ENCODE results near the gene NKPD1. TPM values are rescaled to one million over a fixed set of nuclear protein-coding genes. Genes with fewer than 3 reads are reported as not detected.

Gene NKPD1
- polyA plus RNA-seq (2012; rRNA removed): 0.06 and 0.12 TPM in 2 replicates
- 0.03 and 0.04 TPM in 2 replicates for polyA plus RNA-seq (2012; cell fraction: cytosol; rRNA removed)
- 0.97 and 1.9 TPM in 2 replicates for polyA plus RNA-seq (2012; cell fraction: nucleus; rRNA removed)

DNA sequence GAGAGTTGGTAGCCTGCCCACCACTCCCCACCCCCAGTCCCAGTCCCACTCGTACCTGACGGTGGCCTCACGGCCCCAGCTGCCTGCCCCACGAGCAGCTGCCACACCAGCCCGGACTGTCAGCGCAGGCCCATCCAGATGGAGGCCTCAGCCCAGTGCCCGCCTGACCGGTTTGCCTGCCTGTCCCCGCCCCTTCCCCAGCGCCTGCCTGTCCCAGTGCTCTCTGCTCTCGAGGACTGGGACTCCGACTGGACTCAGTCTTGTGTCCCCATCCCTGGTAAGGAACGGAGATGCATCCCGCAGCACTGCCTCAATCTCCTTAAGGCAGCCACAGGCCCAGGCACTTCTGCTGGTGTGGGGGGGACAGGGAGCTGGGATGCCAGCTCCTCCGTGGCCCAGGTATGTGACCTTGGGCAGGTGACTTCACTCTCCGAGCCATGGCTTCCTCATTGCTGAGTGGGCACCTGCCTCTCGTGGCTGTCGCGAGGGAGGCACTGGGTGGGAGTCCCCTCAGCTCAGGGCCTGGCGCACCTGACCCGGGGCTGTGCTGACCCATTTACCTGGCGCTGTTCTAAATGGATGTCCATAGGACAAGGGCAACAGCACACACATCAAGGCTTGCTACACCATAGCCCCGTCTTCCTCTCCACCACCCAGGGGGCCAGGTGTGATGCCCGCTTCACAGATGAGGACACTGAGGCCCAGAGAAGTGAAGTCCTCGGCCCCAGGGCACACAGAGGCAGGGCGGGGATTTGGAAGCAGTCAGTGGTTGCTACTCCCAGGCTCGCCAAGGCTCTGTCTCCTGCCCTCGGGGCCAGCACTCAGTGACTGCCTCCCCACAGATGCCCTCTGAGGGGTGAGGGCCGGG, at the start of gene NKPD1:
Gene NKPD1, minus strand, starts transcription at position 113 of the 868 bp plus-strand sequence. CDS start 832 bp downstream, outside the sequence.
- 45% methylated on average over 13 of the region's 29 CpGs for WGBS (ENCODE audit: low lambda C conversion rate)
- H3K4me1 ChIP-seq (ENCODE audit: control insufficient read depth in 1 of 2, insufficient read depth in 2 of 2, low read depth in 1 of 2, low read length in 1 of 2): peaks cover 0 to 9% of the 10 kb centered on the region in 2 experiments; a peak in 1 of 4 replicates
- H3K9ac ChIP-seq: no peak within 1 kb of the TSS
- POLR2A ChIA-PET: no interaction called here
- H3K27ac ChIP-seq (ENCODE audit: low read depth in 2 of 2, low read length in 1 of 2): no peak within 1 kb of the TSS
- no peaks in the 10 kb centered on the region for H3F3A ChIP-seq (replicated peaks; ENCODE audit: insufficient read depth)
- H3K36me3 ChIP-seq (replicated peaks in 1 of 2; ENCODE audit: control insufficient read depth in 1 of 2, insufficient read depth in 2 of 2, low read length in 1 of 2): no peaks in the 10 kb centered on the region
- TF ChIP-seq FOSL2 (IDR thresholded peaks at IDR 0.05; ENCODE audit: borderline replicate concordance, low read depth): no peak
- no peak within 1 kb of the TSS for H2AFZ ChIP-seq (ENCODE audit: low read depth)
- H4K20me1 ChIP-seq (ENCODE audit: insufficient read depth): no peaks in the 10 kb centered on the region
- H3K4me2 ChIP-seq: no peak within 1 kb of the TSS
- H3K9me3 ChIP-seq: no peaks in the 10 kb centered on the region
- no peak within 1 kb of the TSS for H3K4me3 ChIP-seq (ENCODE audit: low read depth in 2 of 2, low read length in 1 of 2)
- no peaks in the 10 kb centered on the region for H3K79me2 ChIP-seq (ENCODE audit: insufficient read depth)
- no peaks in the 10 kb centered on the region for H3K9me2 ChIP-seq
- no peaks in the 10 kb centered on the region for H3K27me3 ChIP-seq (ENCODE audit: insufficient read depth)
- CTCF ChIA-PET: interaction anchor here (1.2 to 3.7 kb wide), 5 partner anchors 18 to 177 kb away, joined by 3 to 16 read pairs (median 3); no protein-coding TSS in a partner anchor
- no peak for DNase-seq

DNA sequence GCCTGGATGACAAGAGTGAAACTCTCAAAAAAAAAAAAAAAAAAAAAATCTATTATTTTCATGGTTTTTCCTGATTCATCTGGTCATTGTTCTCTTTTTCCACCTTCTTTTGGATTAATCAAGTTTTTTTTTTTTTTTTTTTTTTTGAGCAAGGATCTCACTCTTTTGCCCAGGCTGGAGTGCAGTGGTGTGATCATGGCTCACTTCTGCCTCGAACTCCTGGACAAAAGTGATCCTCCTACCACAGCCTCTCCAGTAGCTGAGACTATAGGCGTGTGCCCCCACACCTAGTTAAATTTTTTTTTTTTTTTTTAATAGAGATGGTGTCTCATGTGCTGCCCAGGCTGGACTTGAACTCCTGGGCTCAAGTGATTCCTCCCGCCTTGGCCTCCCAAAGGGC, 45.5 kb upstream of the NKPD1 start:
- TF ChIP-seq EP300 (IDR thresholded peaks at IDR 0.05; ENCODE audit: borderline replicate concordance in 1 of 2, low read depth in 1 of 2, low read length in 1 of 2) (no peak), YY1 (IDR thresholded peaks at IDR 0.05; ENCODE audit: low read depth) (no peak), GATA2 (CRISPR knock-in tag; IDR thresholded peaks at IDR 0.05) (no peak), RFX5 (IDR thresholded peaks at IDR 0.05; ENCODE audit: low read length) (no peak), FOSL2 (IDR thresholded peaks at IDR 0.05; ENCODE audit: borderline replicate concordance, low read depth) (no peak), FOXM1 (IDR thresholded peaks at IDR 0.05; ENCODE audit: low read depth) (no peak), IRF3 (IDR thresholded peaks at IDR 0.05; ENCODE audit: low read depth, low read length) (no peak), MXI1 (IDR thresholded peaks at IDR 0.05; ENCODE audit: low read depth, low read length) (no peak), SIN3A (IDR thresholded peaks at IDR 0.05; ENCODE audit: borderline replicate concordance, low read depth, low read length) (no peak), TEAD4 (IDR thresholded peaks at IDR 0.05; ENCODE audit: borderline replicate concordance, insufficient read depth) (no peak), PBX3 (IDR thresholded peaks at IDR 0.05) (no peak)
- TF ChIP-seq, protein P1, sequence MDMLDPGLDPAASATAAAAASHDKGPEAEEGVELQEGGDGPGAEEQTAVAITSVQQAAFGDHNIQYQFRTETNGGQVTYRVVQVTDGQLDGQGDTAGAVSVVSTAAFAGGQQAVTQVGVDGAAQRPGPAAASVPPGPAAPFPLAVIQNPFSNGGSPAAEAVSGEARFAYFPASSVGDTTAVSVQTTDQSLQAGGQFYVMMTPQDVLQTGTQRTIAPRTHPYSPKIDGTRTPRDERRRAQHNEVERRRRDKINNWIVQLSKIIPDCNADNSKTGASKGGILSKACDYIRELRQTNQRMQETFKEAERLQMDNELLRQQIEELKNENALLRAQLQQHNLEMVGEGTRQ (IDR thresholded peaks at IDR 0.05; ENCODE audit: borderline replicate concordance, low read depth, low read length): no peak
- TF ChIP-seq, protein P2, sequence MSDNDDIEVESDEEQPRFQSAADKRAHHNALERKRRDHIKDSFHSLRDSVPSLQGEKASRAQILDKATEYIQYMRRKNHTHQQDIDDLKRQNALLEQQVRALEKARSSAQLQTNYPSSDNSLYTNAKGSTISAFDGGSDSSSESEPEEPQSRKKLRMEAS (IDR thresholded peaks at IDR 0.05; ENCODE audit: low read depth): no peak
- TF ChIP-seq, protein P3, sequence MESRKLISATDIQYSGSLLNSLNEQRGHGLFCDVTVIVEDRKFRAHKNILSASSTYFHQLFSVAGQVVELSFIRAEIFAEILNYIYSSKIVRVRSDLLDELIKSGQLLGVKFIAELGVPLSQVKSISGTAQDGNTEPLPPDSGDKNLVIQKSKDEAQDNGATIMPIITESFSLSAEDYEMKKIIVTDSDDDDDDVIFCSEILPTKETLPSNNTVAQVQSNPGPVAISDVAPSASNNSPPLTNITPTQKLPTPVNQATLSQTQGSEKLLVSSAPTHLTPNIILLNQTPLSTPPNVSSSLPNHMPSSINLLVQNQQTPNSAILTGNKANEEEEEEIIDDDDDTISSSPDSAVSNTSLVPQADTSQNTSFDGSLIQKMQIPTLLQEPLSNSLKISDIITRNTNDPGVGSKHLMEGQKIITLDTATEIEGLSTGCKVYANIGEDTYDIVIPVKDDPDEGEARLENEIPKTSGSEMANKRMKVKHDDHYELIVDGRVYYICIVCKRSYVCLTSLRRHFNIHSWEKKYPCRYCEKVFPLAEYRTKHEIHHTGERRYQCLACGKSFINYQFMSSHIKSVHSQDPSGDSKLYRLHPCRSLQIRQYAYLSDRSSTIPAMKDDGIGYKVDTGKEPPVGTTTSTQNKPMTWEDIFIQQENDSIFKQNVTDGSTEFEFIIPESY (IDR thresholded peaks at IDR 0.05; ENCODE audit: borderline replicate concordance, low read depth): no peak
- TF ChIP-seq, protein P4, sequence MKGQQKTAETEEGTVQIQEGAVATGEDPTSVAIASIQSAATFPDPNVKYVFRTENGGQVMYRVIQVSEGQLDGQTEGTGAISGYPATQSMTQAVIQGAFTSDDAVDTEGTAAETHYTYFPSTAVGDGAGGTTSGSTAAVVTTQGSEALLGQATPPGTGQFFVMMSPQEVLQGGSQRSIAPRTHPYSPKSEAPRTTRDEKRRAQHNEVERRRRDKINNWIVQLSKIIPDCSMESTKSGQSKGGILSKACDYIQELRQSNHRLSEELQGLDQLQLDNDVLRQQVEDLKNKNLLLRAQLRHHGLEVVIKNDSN (IDR thresholded peaks at IDR 0.05; ENCODE audit: borderline replicate concordance, low read depth): no peak
- TF ChIP-seq, protein P5, sequence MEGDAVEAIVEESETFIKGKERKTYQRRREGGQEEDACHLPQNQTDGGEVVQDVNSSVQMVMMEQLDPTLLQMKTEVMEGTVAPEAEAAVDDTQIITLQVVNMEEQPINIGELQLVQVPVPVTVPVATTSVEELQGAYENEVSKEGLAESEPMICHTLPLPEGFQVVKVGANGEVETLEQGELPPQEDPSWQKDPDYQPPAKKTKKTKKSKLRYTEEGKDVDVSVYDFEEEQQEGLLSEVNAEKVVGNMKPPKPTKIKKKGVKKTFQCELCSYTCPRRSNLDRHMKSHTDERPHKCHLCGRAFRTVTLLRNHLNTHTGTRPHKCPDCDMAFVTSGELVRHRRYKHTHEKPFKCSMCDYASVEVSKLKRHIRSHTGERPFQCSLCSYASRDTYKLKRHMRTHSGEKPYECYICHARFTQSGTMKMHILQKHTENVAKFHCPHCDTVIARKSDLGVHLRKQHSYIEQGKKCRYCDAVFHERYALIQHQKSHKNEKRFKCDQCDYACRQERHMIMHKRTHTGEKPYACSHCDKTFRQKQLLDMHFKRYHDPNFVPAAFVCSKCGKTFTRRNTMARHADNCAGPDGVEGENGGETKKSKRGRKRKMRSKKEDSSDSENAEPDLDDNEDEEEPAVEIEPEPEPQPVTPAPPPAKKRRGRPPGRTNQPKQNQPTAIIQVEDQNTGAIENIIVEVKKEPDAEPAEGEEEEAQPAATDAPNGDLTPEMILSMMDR (IDR thresholded peaks at IDR 0.05): no peak
- POLR2A ChIA-PET: no interaction called here
- Histone ChIP-seq H3K4me2 (no peak overlapping the region), H4K20me1 (ENCODE audit: insufficient read depth) (no peaks in the 10 kb centered on the region), H3K4me1 (ENCODE audit: control insufficient read depth in 1 of 2, insufficient read depth in 2 of 2, low read depth in 1 of 2, low read length in 1 of 2) (no peaks in the 10 kb centered on the region), H2AFZ (ENCODE audit: low read depth) (no peak overlapping the region), H3K9ac (no peak overlapping the region), H3K9me3 (no peaks in the 10 kb centered on the region), H3F3A (replicated peaks; ENCODE audit: insufficient read depth) (peaks cover 5% of the 10 kb centered on the region), H3K27ac (ENCODE audit: low read depth in 2 of 2, low read length in 1 of 2) (no peak overlapping the region), H3K9me2 (no peaks in the 10 kb centered on the region), H3K27me3 (ENCODE audit: insufficient read depth) (no peaks in the 10 kb centered on the region), H3K4me3 (ENCODE audit: low read depth in 2 of 2, low read length in 1 of 2) (no peak overlapping the region), H3K36me3 (replicated peaks in 1 of 2; ENCODE audit: control insufficient read depth in 1 of 2, insufficient read depth in 2 of 2, low read length in 1 of 2) (no peaks in the 10 kb centered on the region), H3K79me2 (ENCODE audit: insufficient read depth) (no peaks in the 10 kb centered on the region)
- no peak for DNase-seq
- WGBS (ENCODE audit: low lambda C conversion rate): 46% methylated on average over 3 of the region's 3 CpGs
- CTCF ChIA-PET: interaction anchor here (1.0 to 1.4 kb wide), 2 partner anchors 19 to 43 kb away, joined by 3 to 4 read pairs; no protein-coding TSS in a partner anchor
